ELR (cell line): ENCODE results near the gene AIP.

Experiments used
- DNase-seq: peaks from one replicate; pipeline ENCODE4 v3.0.0-alpha.2; 2015; ENCODE audit warnings: low read depth

AIP gene

GRCh38 chr11:67534070-67534679, 51.3 kb downstream of the AIP start:
- peak; percentile 36 for DNase-seq

GRCh38 chr11:67535561-67535960, 52.7 kb downstream of the AIP start:
- no peak for DNase-seq

GRCh38 chr11:67538306-67538705, 55.5 kb downstream of the AIP start:
- peak; percentile 10 for DNase-seq

- no peak for DNase-seq
These were observed 56.1 kb downstream of the AIP start for GRCh38 chr11:67538823-67539505.

- DNase-seq, result no peak
These were observed 56.7 kb downstream of the AIP start for GRCh38 chr11:67539550-67539949.
